GM12878 (cell line): ENCODE results near the gene FOXK2.

ENCODE experiments used
- EGR1 ChIP-seq, 2 experiments: IDR thresholded peaks; 1 replicate in 1 of 2; 2 replicates in 1 of 2; pipeline ENCODE4 v1.6.1; 2011 to 2012; ENCODE audit warnings: low read depth in 2 of 2, low read length in 2 of 2, borderline replicate concordance in 1 of 2, mild to moderate bottlenecking in 1 of 2, moderate library complexity in 1 of 2
- EZH2 ChIP-seq: IDR thresholded peaks from 2 replicates; pipeline ENCODE4 v1.6.1; 2012; ENCODE audit warnings: low read depth, mild to moderate bottlenecking, control low read depth, inconsistent platforms, low read length, borderline replicate concordance; ENCODE audit not compliant: control insufficient read depth
- PAX8 ChIP-seq: fragments of 450-650 bp; IDR thresholded peaks from 2 replicates; pipeline ENCODE4 v1.6.1; 2017; ENCODE audit warnings: mild to moderate bottlenecking, moderate library complexity
- STAT3 ChIP-seq: IDR thresholded peaks from 2 replicates; pipeline ENCODE4 v1.6.1; 2011; ENCODE audit warnings: low read depth, low read length, improper control_type of control experiment
- TF ChIP-seq, protein P1 (sequence below): fragments of 450-650 bp; IDR thresholded peaks from 2 replicates; pipeline ENCODE4 v1.6.1; 2016; ENCODE audit warnings: mild to moderate bottlenecking

DNA sequence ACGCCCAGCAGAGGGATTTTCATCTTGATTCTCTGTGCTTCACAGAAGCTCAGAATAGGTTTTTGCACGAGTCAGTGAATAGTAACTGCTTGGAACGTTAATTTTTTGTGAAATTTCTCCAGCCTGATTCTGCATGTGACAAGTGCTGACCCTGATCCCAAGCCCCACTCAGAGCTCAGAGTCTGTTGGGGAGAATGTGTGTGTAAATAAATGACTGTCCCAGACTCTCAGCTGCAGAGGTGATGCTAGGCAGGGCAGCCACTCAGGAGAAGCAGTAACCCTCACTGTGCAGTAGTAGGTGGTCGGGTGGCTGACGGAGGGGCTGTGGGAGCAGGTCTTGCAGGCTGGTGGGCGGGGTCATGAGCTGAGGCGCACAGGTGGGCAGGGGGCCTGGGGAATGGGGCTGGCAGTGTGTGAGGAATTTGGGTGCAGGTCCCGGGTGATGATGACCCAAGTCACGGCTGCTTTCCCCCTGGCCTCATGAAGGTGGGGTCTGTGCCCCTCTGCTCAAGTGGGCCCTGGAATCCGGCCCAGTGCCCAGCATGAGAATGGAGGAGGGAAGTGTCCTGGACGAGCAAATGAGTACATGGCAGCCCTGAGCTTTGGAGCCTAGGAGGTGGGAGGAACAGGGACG, 16.3 kb upstream of the FOXK2 start:
- TF ChIP-seq PAX8 (no peak), STAT3 (no peak), EGR1 (IDR thresholded peaks at IDR 0.05; ENCODE audit: borderline replicate concordance in 1 of 2, low read depth in 2 of 2, low read length in 2 of 2) (no peak), EZH2 (no peak)
- TF ChIP-seq, protein P1, sequence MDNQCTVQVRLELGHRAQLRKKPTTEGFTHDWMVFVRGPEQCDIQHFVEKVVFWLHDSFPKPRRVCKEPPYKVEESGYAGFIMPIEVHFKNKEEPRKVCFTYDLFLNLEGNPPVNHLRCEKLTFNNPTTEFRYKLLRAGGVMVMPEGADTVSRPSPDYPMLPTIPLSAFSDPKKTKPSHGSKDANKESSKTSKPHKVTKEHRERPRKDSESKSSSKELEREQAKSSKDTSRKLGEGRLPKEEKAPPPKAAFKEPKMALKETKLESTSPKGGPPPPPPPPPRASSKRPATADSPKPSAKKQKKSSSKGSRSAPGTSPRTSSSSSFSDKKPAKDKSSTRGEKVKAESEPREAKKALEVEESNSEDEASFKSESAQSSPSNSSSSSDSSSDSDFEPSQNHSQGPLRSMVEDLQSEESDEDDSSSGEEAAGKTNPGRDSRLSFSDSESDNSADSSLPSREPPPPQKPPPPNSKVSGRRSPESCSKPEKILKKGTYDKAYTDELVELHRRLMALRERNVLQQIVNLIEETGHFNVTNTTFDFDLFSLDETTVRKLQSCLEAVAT, result no peak
